A549 treated with Mapracorat at 1 μM for 4 hours (cell line): ENCODE measurements around the gene PGBD2. TPM values are rescaled to one million over a fixed set of nuclear protein-coding genes. Genes with fewer than 3 reads are reported as not detected.

Source experiments
- total RNA-seq: library from RNA; stranded (reverse); fragments of 200-300 nt; extraction: Qiagen RNA extraction; gene quantifications from 5 replicates; pipeline ENCODE4 v1.2.3, GENCODE V29; 2022

PGBD2 gene, protein sequence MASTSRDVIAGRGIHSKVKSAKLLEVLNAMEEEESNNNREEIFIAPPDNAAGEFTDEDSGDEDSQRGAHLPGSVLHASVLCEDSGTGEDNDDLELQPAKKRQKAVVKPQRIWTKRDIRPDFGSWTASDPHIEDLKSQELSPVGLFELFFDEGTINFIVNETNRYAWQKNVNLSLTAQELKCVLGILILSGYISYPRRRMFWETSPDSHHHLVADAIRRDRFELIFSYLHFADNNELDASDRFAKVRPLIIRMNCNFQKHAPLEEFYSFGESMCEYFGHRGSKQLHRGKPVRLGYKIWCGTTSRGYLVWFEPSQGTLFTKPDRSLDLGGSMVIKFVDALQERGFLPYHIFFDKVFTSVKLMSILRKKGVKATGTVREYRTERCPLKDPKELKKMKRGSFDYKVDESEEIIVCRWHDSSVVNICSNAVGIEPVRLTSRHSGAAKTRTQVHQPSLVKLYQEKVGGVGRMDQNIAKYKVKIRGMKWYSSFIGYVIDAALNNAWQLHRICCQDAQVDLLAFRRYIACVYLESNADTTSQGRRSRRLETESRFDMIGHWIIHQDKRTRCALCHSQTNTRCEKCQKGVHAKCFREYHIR
- total RNA-seq, result 3.1 to 3.9 TPM (median 3.2 TPM) in 5 replicates

GRCh38 chr1:248906009-248906752 is at the start of gene PGBD2:
TSS of gene PGBD2 (plus strand) at chr1:248906235. CDS start at chr1:248913863, 7,628 bp downstream.

GRCh38 chr1:248858891-248859889 is 46.8 kb upstream of the PGBD2 start, which contains the start of gene ZNF692:
TSS of gene ZNF692 (minus strand) at chr1:248859085. CDS start at chr1:248858309, 776 bp downstream.

Other genes with a start within 250 kb of the PGBD2 start
- gene OR14I1, start 203.5 kb upstream of the PGBD2 start, total RNA-seq, result not detected in 5 replicates
- gene LYPD8, start 150.5 kb upstream of the PGBD2 start, total RNA-seq, result 0.13 to 0.19 TPM in 2 of 5 replicates, not detected in the others
- gene SH3BP5L, start 80.3 kb upstream of the PGBD2 start, total RNA-seq, result 18.9 to 28.1 TPM (median 26.3 TPM) in 5 replicates
- gene ZNF672, start 68.0 kb upstream of the PGBD2 start, total RNA-seq, result 14.3 to 21.7 TPM (median 20.7 TPM) in 5 replicates
- 13.3 to 25.0 TPM (median 17.8 TPM) in 5 replicates for gene ZNF692, start 47.1 kb upstream of the PGBD2 start, total RNA-seq